HG03571 (cell line): ENCODE data around the gene DUSP12.
A peak's percentile ranks its signal among the peaks of the same experiment; 100 is the strongest.

Source experiments
- ATAC-seq: cut with Tn5 transposase; IDR thresholded peaks from one replicate; pipeline ENCODE4 v1.9.1; 2021; ENCODE audit not compliant: unreplicated experiment

Gene DUSP12

GRCh38 chr1:161726473-161727255, 22.9 kb upstream of the DUSP12 start:
- ATAC-seq: peak; percentile 57

- ATAC-seq: peak; percentile 7
Observed at GRCh38 chr1:161727256-161727924, 22.2 kb upstream of the DUSP12 start.

- ATAC-seq: no peak
Observed at GRCh38 chr1:161728376-161729226, 21.0 kb upstream of the DUSP12 start.

- no peak for ATAC-seq
Observed at GRCh38 chr1:161730050-161730564, 19.5 kb upstream of the DUSP12 start.

GRCh38 chr1:161731241-161731640, 18.3 kb upstream of the DUSP12 start:
- no peak for ATAC-seq

- ATAC-seq: no peak
Observed at GRCh38 chr1:161731981-161732718, 17.4 kb upstream of the DUSP12 start.

GRCh38 chr1:161733526-161733925, 16.1 kb upstream of the DUSP12 start:
- ATAC-seq: no peak

GRCh38 chr1:161735837-161736236, 13.7 kb upstream of the DUSP12 start:
- no peak for ATAC-seq

GRCh38 chr1:161736335-161736969, 13.1 kb upstream of the DUSP12 start:
- ATAC-seq: no peak

GRCh38 chr1:161737625-161738024, 12.0 kb upstream of the DUSP12 start:
- no peak for ATAC-seq

GRCh38 chr1:161738627-161739287, 10.8 kb upstream of the DUSP12 start:
- ATAC-seq: peak; percentile 80

GRCh38 chr1:161739865-161740566, 9.6 kb upstream of the DUSP12 start:
- ATAC-seq: no peak

- no peak for ATAC-seq
Observed at GRCh38 chr1:161740921-161741320, 8.7 kb upstream of the DUSP12 start.

GRCh38 chr1:161743231-161743630, 6.4 kb upstream of the DUSP12 start:
- ATAC-seq: no peak

GRCh38 chr1:161747801-161748200, 1.8 kb upstream of the DUSP12 start:
- ATAC-seq: no peak

- no peak for ATAC-seq
Observed at GRCh38 chr1:161763522-161764098, 14.0 kb downstream of the DUSP12 start.

- ATAC-seq: peak; percentile 76
Observed at GRCh38 chr1:161766102-161766981, 16.8 kb downstream of the DUSP12 start, which contains the start of gene ATF6. Gene ATF6, plus strand, starts transcription at chr1:161766320. Its CDS starts 41 bp downstream, at chr1:161766361.

- no peak for ATAC-seq
Observed at GRCh38 chr1:161768461-161768860, 18.9 kb downstream of the DUSP12 start.
